ENCODE measurements around the gene IGIP. TPM values are rescaled to one million over a fixed set of nuclear protein-coding genes. Genes with fewer than 3 reads are reported as not detected.

Gene IGIP
- polyA plus RNA-seq, 3 donors, result 0.08 to 0.75 TPM; not detected in 1

- Histone ChIP-seq H3K9ac (ENCODE audit: insufficient read depth, low read length, poor library complexity, severe bottlenecking) (no peak overlapping the region), H3K4me1 (ENCODE audit: control insufficient read depth in 1 of 2, insufficient read depth in 2 of 2, low read length in 2 of 2) (peaks cover 15 to 20% of the 10 kb centered on the region in 2 donors), H3K9me3 (replicated peaks in 1 of 2; ENCODE audit: control insufficient read depth in 1 of 2, insufficient read depth in 1 of 2, low read length in 2 of 2) (no peaks in the 10 kb centered on the region), H4K20me1 (ENCODE audit: insufficient read depth, low read length) (peaks cover 50% of the 10 kb centered on the region), H3K27ac (ENCODE audit: low read depth in 1 of 2, low read length in 2 of 2) (no peak overlapping the region), H2AFZ (ENCODE audit: insufficient read depth, low read depth, low read length, poor library complexity, severe bottlenecking) (no peak overlapping the region), H3K79me2 (ENCODE audit: insufficient read depth, low read length) (no peaks in the 10 kb centered on the region), H3K4me3 (replicated peaks in 1 of 3; ENCODE audit: low read depth in 2 of 3, low read length in 3 of 3) (no peak overlapping the region), H3K4me2 (replicated peaks; ENCODE audit: extremely low read depth, low read length, poor library complexity, severe bottlenecking) (no peak overlapping the region), H3K27me3 (ENCODE audit: control insufficient read depth in 2 of 2, insufficient read depth in 2 of 2, low read length in 2 of 2) (peaks cover 25 to 37% of the 10 kb centered on the region in 2 donors), H3K36me3 (replicated peaks in 1 of 2; ENCODE audit: control insufficient read depth in 1 of 2, insufficient read depth in 2 of 2, low read length in 2 of 2) (no peaks in the 10 kb centered on the region)
- Mint-ChIP-seq H3K36me3 (peaks cover 5 to 14% of the 10 kb centered on the region in 2 donors), H3K4me3 (no peak overlapping the region), H3K9me3 (peaks cover 0 to 11% (median 0%) of the 10 kb centered on the region in 7 donors), H3K27me3 (ENCODE audit: low read depth in 3 of 3) (peaks cover 34 to 49% (median 47%) of the 10 kb centered on the region in 3 donors), H3K4me1 (peaks cover 30% of the 10 kb centered on the region), H3K27ac (peak overlapping the region in 2 of 7 donors; percentile 20 to 59)
- intact Hi-C loops (cut with micrococcal nuclease), result loop anchor here (5.0 kb wide), 1 partner anchor 66 kb away; no protein-coding TSS in a partner anchor
- WGBS (ENCODE audit: insufficient coverage), result no CpG with 5 or more reads among the region's 3 CpGs
- no peak for DNase-seq
- no peak for TF ChIP-seq CTCF (IDR thresholded peaks at IDR 0.05)
These were observed 18.0 kb downstream of the IGIP start for GRCh38 chr5:140143521-140144258.

GRCh38 chr5:140145256-140145655, 19.5 kb downstream of the IGIP start:
- WGBS (ENCODE audit: insufficient coverage), result no CpG with 5 or more reads among the region's 3 CpGs
- Histone ChIP-seq H3K4me2 (replicated peaks; ENCODE audit: extremely low read depth, low read length, poor library complexity, severe bottlenecking) (peak overlapping the region; percentile 83), H3K27me3 (ENCODE audit: control insufficient read depth in 2 of 2, insufficient read depth in 2 of 2, low read length in 2 of 2) (peaks cover 25 to 39% of the 10 kb centered on the region in 2 donors), H3K9ac (ENCODE audit: insufficient read depth, low read length, poor library complexity, severe bottlenecking) (no peak overlapping the region), H3K27ac (ENCODE audit: low read depth in 1 of 2, low read length in 2 of 2) (no peak overlapping the region), H2AFZ (ENCODE audit: insufficient read depth, low read depth, low read length, poor library complexity, severe bottlenecking) (no peak overlapping the region), H3K36me3 (replicated peaks in 1 of 2; ENCODE audit: control insufficient read depth in 1 of 2, insufficient read depth in 2 of 2, low read length in 2 of 2) (no peaks in the 10 kb centered on the region), H4K20me1 (ENCODE audit: insufficient read depth, low read length) (peaks cover 50% of the 10 kb centered on the region), H3K4me1 (ENCODE audit: control insufficient read depth in 1 of 2, insufficient read depth in 2 of 2, low read length in 2 of 2) (peaks cover 15 to 20% of the 10 kb centered on the region in 2 donors), H3K4me3 (replicated peaks in 1 of 3; ENCODE audit: low read depth in 2 of 3, low read length in 3 of 3) (no peak overlapping the region), H3K79me2 (ENCODE audit: insufficient read depth, low read length) (no peaks in the 10 kb centered on the region), H3K9me3 (replicated peaks in 1 of 2; ENCODE audit: control insufficient read depth in 1 of 2, insufficient read depth in 1 of 2, low read length in 2 of 2) (no peaks in the 10 kb centered on the region)
- Mint-ChIP-seq H3K4me1 (peaks cover 30% of the 10 kb centered on the region), H3K9me3 (peaks cover 0 to 11% (median 0%) of the 10 kb centered on the region in 7 donors), H3K27ac (peak overlapping the region in 2 of 7 donors; percentile 65 to 68), H3K4me3 (peak overlapping the region in 1 of 2 donors; percentile 82), H3K27me3 (ENCODE audit: low read depth in 3 of 3) (peaks cover 31 to 49% (median 47%) of the 10 kb centered on the region in 3 donors), H3K36me3 (peaks cover 5 to 14% of the 10 kb centered on the region in 2 donors)
- no peak for DNase-seq
- intact Hi-C loops (cut with micrococcal nuclease), result loop anchor here in 1 of 2 donors (5.0 kb wide), 1 partner anchor 38 kb away; no protein-coding TSS in a partner anchor
- no peak for TF ChIP-seq CTCF (IDR thresholded peaks at IDR 0.05)
